ENCODE data around the gene EWSR1. TPM values are rescaled to one million over a fixed set of nuclear protein-coding genes. Genes with fewer than 3 reads are reported as not detected.
A peak's percentile ranks its signal among the peaks of the same experiment; 100 is the strongest.

Gene EWSR1
- total and polyA plus RNA-seq, 2 of the 4 experiments (the other 2 are of a cell fraction), result 243 to 518 TPM

DNA sequence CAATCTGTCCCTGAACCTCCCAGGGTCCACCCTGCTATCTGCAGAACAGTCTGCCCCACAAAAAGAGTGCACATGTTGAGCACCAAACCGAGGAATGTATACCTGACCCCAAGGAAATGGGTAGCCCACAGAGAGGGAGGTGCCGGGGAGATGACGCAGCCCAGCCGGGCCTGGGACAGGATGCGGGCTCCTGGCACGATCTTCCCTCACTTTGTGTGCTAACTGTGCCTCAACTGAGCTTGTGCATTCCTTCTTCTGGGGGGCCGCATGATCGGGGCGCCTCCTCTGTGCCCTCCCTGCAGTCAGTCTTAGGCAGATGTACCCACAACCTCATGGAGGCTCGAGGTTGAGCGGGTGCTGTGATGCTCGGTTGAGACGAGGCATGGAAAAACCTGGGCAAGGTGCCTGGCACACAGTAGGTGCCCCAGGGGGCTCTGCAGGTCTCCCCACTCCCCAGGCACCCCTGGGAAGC lies 40.8 kb downstream of the EWSR1 start:
- H4K91ac ChIP-seq (ENCODE audit: insufficient read depth, low read depth, low read length), result no peak overlapping the region
- no peak overlapping the region for H4K8ac ChIP-seq (ENCODE audit: low read depth in 2 of 2, low read length in 2 of 2)
- peaks cover 2% of the 10 kb centered on the region; the same call in 1 of the 2 replicates for H3K36me3 ChIP-seq (ENCODE audit: control insufficient read depth, insufficient read depth, low read length)
- H3K9ac ChIP-seq (ENCODE audit: low read depth, low read length), result no peak overlapping the region
- no peaks in the 10 kb centered on the region for H3K9me3 ChIP-seq (ENCODE audit: control insufficient read depth, insufficient read depth, low read length)
- H2AK9ac ChIP-seq (replicated peaks; ENCODE audit: low read depth, low read length, poor library complexity), result peak overlapping the region; percentile 58
- H4K5ac ChIP-seq (ENCODE audit: low read depth, low read length), result no peak overlapping the region
- peaks cover 17% of the 10 kb centered on the region for H3K4me1 ChIP-seq (ENCODE audit: control insufficient read depth, insufficient read depth, low read length)
- peaks cover 30% of the 10 kb centered on the region for H4K20me1 ChIP-seq (ENCODE audit: insufficient read depth, low read length)
- intact Hi-C loops (cut with micrococcal nuclease), result no loop called here
- H2BK20ac ChIP-seq (ENCODE audit: low read depth, low read length), result no peak overlapping the region
- H3K4me3 ChIP-seq (ENCODE audit: insufficient read depth, low read depth, low read length), result no peak overlapping the region
- peaks cover 7% of the 10 kb centered on the region for H3K27me3 ChIP-seq (ENCODE audit: control insufficient read depth, insufficient read depth, low read length)
- no peak overlapping the region for H2BK5ac ChIP-seq (ENCODE audit: low read depth, low read length, poor library complexity, severe bottlenecking)
- in situ Hi-C loops (cut with MboI; ENCODE audit: low sequenced_read_pairs), result no loop called here
- TF ChIP-seq SMC3 (IDR thresholded peaks at IDR 0.05; ENCODE audit: low read depth, low read length), result no peak
- TF ChIP-seq RAD21 (IDR thresholded peaks at IDR 0.05; ENCODE audit: low read length), result no peak
- TF ChIP-seq MAZ (IDR thresholded peaks at IDR 0.05; ENCODE audit: borderline replicate concordance, low read depth, low read length), result 0 out of 2 replicates have a peak, but pooled peaks have one; percentile 31
- TF ChIP-seq, protein P1, sequence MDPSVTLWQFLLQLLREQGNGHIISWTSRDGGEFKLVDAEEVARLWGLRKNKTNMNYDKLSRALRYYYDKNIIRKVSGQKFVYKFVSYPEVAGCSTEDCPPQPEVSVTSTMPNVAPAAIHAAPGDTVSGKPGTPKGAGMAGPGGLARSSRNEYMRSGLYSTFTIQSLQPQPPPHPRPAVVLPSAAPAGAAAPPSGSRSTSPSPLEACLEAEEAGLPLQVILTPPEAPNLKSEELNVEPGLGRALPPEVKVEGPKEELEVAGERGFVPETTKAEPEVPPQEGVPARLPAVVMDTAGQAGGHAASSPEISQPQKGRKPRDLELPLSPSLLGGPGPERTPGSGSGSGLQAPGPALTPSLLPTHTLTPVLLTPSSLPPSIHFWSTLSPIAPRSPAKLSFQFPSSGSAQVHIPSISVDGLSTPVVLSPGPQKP (IDR thresholded peaks at IDR 0.05; ENCODE audit: borderline replicate concordance, low read depth, low read length), result no peak
- peak; percentile 34; the same call in 1 of the 2 replicates for TF ChIP-seq POLR2A (IDR thresholded peaks at IDR 0.05; ENCODE audit: low read depth, low read length)
- no peak for TF ChIP-seq MXI1 (IDR thresholded peaks at IDR 0.05; ENCODE audit: borderline replicate concordance, low read depth, low read length)
- TF ChIP-seq, protein P2, sequence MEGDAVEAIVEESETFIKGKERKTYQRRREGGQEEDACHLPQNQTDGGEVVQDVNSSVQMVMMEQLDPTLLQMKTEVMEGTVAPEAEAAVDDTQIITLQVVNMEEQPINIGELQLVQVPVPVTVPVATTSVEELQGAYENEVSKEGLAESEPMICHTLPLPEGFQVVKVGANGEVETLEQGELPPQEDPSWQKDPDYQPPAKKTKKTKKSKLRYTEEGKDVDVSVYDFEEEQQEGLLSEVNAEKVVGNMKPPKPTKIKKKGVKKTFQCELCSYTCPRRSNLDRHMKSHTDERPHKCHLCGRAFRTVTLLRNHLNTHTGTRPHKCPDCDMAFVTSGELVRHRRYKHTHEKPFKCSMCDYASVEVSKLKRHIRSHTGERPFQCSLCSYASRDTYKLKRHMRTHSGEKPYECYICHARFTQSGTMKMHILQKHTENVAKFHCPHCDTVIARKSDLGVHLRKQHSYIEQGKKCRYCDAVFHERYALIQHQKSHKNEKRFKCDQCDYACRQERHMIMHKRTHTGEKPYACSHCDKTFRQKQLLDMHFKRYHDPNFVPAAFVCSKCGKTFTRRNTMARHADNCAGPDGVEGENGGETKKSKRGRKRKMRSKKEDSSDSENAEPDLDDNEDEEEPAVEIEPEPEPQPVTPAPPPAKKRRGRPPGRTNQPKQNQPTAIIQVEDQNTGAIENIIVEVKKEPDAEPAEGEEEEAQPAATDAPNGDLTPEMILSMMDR (conservative IDR thresholded peaks at IDR 0.05; ENCODE audit: low read depth, low read length), result no peak
- no peak for TF ChIP-seq MAFK (IDR thresholded peaks at IDR 0.05; ENCODE audit: low read depth, low read length)
- TF ChIP-seq, protein P3, sequence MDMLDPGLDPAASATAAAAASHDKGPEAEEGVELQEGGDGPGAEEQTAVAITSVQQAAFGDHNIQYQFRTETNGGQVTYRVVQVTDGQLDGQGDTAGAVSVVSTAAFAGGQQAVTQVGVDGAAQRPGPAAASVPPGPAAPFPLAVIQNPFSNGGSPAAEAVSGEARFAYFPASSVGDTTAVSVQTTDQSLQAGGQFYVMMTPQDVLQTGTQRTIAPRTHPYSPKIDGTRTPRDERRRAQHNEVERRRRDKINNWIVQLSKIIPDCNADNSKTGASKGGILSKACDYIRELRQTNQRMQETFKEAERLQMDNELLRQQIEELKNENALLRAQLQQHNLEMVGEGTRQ (IDR thresholded peaks at IDR 0.05; ENCODE audit: low read depth, low read length), result no peak
- no peak for TF ChIP-seq NFE2L2 (IDR thresholded peaks at IDR 0.05; ENCODE audit: low read depth, low read length)
- DNase-seq (peak; percentile 65), ATAC-seq (ENCODE audit: low read depth) (no peak)
- peaks cover 8 to 42% of the 10 kb centered on the region in 2 experiments; a peak in 3 of 4 replicates for H3K79me1 ChIP-seq (ENCODE audit: low read depth in 1 of 2, low read length in 2 of 2)
- no peak overlapping the region for H2AK5ac ChIP-seq (ENCODE audit: low read depth, low read length)
- no peak overlapping the region for H3K18ac ChIP-seq (ENCODE audit: low read depth, low read length)
- H2BK120ac ChIP-seq (ENCODE audit: low read depth, low read length), result no peak overlapping the region
- no peak overlapping the region for H3K23ac ChIP-seq (ENCODE audit: low read depth, low read length)
- dilution Hi-C loops (cut with HindIII; ENCODE audit: low sequenced_read_pairs, unreplicated experiment), result no loop called here
- ChIA-PET POLR2A (ENCODE audit: unreplicated experiment) (no interaction called here), CTCF (no interaction called here)
- H3K14ac ChIP-seq (replicated peaks; ENCODE audit: low read depth, low read length), result no peak overlapping the region
- BruUV-seq (replicated peaks), result no TSS peak
- H3K4me2 ChIP-seq (ENCODE audit: low read depth, low read length), result peak overlapping the region; percentile 14; the same call in 1 of the 2 replicates
- H3K9me1 ChIP-seq (ENCODE audit: insufficient read depth, low read length), result peaks cover 5% of the 10 kb centered on the region; the same call in 1 of the 2 replicates
- H3K56ac ChIP-seq (ENCODE audit: extremely low read depth, insufficient read depth, low read length), result no peak overlapping the region
- 59% methylated on average over 4 of the region's 13 CpGs; no CpG with 5 or more reads in 1 of the 2 experiments for WGBS, 2 experiments (ENCODE audit: extremely low coverage in 2 of 2, insufficient read length in 1 of 2)
- H2AFZ ChIP-seq (replicated peaks; ENCODE audit: low read length, poor library complexity), result no peak overlapping the region
- H3K27ac ChIP-seq (ENCODE audit: insufficient read depth, low read length), result no peak overlapping the region
- no peak overlapping the region for H2BK15ac ChIP-seq (ENCODE audit: low read depth, low read length)
- no peak overlapping the region for H3K4ac ChIP-seq (ENCODE audit: low read depth, low read length)

All from IMR-90 (cell line).